ENCODE results near the gene PES1. TPM values are rescaled to one million over a fixed set of nuclear protein-coding genes. Genes with fewer than 3 reads are reported as not detected.

The PES1 gene
- total and polyA plus RNA-seq, 2 experiments from 2014 or later, result 64.1 to 76.9 TPM

- no peak for TF ChIP-seq ZNF114 (CRISPR knock-in tag; IDR thresholded peaks at IDR 0.05)
- no peak for TF ChIP-seq ZNF331 (CRISPR knock-in tag; IDR thresholded peaks at IDR 0.05; ENCODE audit: low read depth)
- no peak for TF ChIP-seq CREB1 (CRISPR knock-in tag; IDR thresholded peaks at IDR 0.05; ENCODE audit: low read depth)
- TF ChIP-seq EZH2 (IDR thresholded peaks at IDR 0.05; ENCODE audit: low read depth, unreplicated experiment), result no peak
- TF ChIP-seq POLR2AphosphoS5 (IDR thresholded peaks at IDR 0.05; ENCODE audit: low read depth), result no peak
- TF ChIP-seq REST (IDR thresholded peaks at IDR 0.05; ENCODE audit: unreplicated experiment), result no peak
- TF ChIP-seq NANOG (IDR thresholded peaks at IDR 0.05; ENCODE audit: borderline replicate concordance), result no peak
- no peak for TF ChIP-seq CTCF (conservative IDR thresholded peaks at IDR 0.05; ENCODE audit: low read depth in 2 of 2)
- TF ChIP-seq JUNB (IDR thresholded peaks at IDR 0.05; ENCODE audit: unreplicated experiment), result no peak
- no peak for TF ChIP-seq ETS1 (IDR thresholded peaks at IDR 0.05)
- TF ChIP-seq ZNF462 (CRISPR knock-in tag; IDR thresholded peaks at IDR 0.05), result no peak
- TF ChIP-seq EZH2phosphoT487 (IDR thresholded peaks at IDR 0.05; ENCODE audit: unreplicated experiment), result no peak
- no peak for TF ChIP-seq STAT1 (IDR thresholded peaks at IDR 0.05; ENCODE audit: unreplicated experiment)
- Histone ChIP-seq H3K27ac (ENCODE audit: low read depth) (no peak overlapping the region), H3K27me3 (ENCODE audit: insufficient read depth) (no peaks in the 10 kb centered on the region), H4K20me1 (replicated peaks; ENCODE audit: insufficient read depth) (no peaks in the 10 kb centered on the region), H3K4me2 (no peak overlapping the region), H3K36me3 (ENCODE audit: insufficient read depth) (no peaks in the 10 kb centered on the region), H3K4me3 (no peak overlapping the region), H3K79me2 (replicated peaks; ENCODE audit: insufficient read depth) (no peaks in the 10 kb centered on the region), H2AFZ (no peak overlapping the region), H3F3A (replicated peaks; ENCODE audit: low read depth) (0 out of 2 replicates have a peak, but pooled peaks cover 2% of the 10 kb centered on the region), H3K9me2 (ENCODE audit: insufficient read depth) (no peaks in the 10 kb centered on the region), H3K4me1 (ENCODE audit: insufficient read depth) (peaks cover 3% of the 10 kb centered on the region; the same call in 1 of the 2 replicates)
- H3K4me3 Mint-ChIP-seq, result no peak overlapping the region
- no peaks in the 10 kb centered on the region; the same call in 2 of the 3 replicates for H3K36me3 Mint-ChIP-seq (ENCODE audit: low read depth)
- no peak overlapping the region for H3K27ac Mint-ChIP-seq
- H3K27me3 Mint-ChIP-seq (ENCODE audit: insufficient read depth, low read depth, poor library complexity), result peaks cover 9% of the 10 kb centered on the region
- DNase-seq (ENCODE audit: low spot score) (no peak), ATAC-seq (no peak)
- no peaks in the 10 kb centered on the region for H3K9me3 Mint-ChIP-seq
- H3K4me1 Mint-ChIP-seq, result peaks cover 15% of the 10 kb centered on the region
Observed at GRCh38 chr22:30553971-30554370, 37.7 kb downstream of the PES1 start.

All from GM23338 (cell line).